SK-N-SH (cell line): ENCODE results near the gene ZNF174. TPM values are rescaled to one million over a fixed set of nuclear protein-coding genes. Genes with fewer than 3 reads are reported as not detected.

Source experiments
- CTCF ChIA-PET: fragments of 300-600, 350-600 bp; formaldehyde crosslinking; extraction: SDS; loops from one replicate; lab custom pipeline; 2021; lab: Yijun Ruan, JAX
- POLR2A ChIA-PET: fragments of 350-600 bp; sonication (Branson Sonifier 250); formaldehyde crosslinking; extraction: SDS; loops from one replicate; lab custom pipeline; 2020; ENCODE audit warnings: antibody characterized with exemption, inconsistent platforms; lab: Yijun Ruan, JAX
- DNase-seq: peaks from one replicate; pipeline ENCODE4 v3.0.0; 2012
- H2AFZ ChIP-seq: fragments of 200-600 bp; sonication (generic); 2 replicates; pipeline ENCODE4 v1.8.1; 2016; ENCODE audit warnings: antibody characterized with exemption, mild to moderate bottlenecking, low read depth
- H3F3A ChIP-seq: fragments of 200-600 bp; sonication (generic); replicated peaks from 2 replicates; pipeline ENCODE3; 2016; ENCODE audit warnings: antibody characterized with exemption, mild to moderate bottlenecking; ENCODE audit not compliant: insufficient read depth
- H3K27ac ChIP-seq, 2 experiments: fragments of 200-500 bp in 1 of 2; fragments of 200-600 bp in 1 of 2; sonication (Bioruptor generic) in 1 of 2; sonication (generic), shearing (Covaris generic) in 1 of 2; 2 replicates each; pipeline versions ENCODE4 v1.5.1 to v1.6.1; 2014 to 2016; ENCODE audit warnings: low read depth in 2 of 2, inconsistent platforms in 1 of 2, low read length in 1 of 2, mild to moderate bottlenecking in 1 of 2, mixed read lengths in 1 of 2
- H3K27me3 ChIP-seq: fragments of 200-600 bp; sonication (generic), shearing (Covaris generic); 2 replicates; pipeline ENCODE4 v1.6.1; 2016; ENCODE audit warnings: mixed run types; ENCODE audit not compliant: insufficient read depth
- H3K36me3 ChIP-seq, 2 experiments: fragments of 200-500 bp in 1 of 2; fragments of 200-600 bp in 1 of 2; sonication (Bioruptor generic) in 1 of 2; sonication (generic) in 1 of 2; replicated peaks in 1 of 2; 2 replicates each; pipeline versions ENCODE3 to v1.5.1; 2014 to 2016; ENCODE audit warnings: low read length in 1 of 2, mild to moderate bottlenecking in 1 of 2; ENCODE audit not compliant: insufficient read depth in 2 of 2, control insufficient read depth in 1 of 2
- H3K4me1 ChIP-seq, 2 experiments: fragments of 200-500 bp in 1 of 2; fragments of 200-600 bp in 1 of 2; sonication (Bioruptor generic) in 1 of 2; sonication (generic), shearing (Covaris generic) in 1 of 2; 2 replicates each; pipeline versions ENCODE4 v1.5.1 to v1.6.1; 2014 to 2016; ENCODE audit warnings: low read depth in 1 of 2, low read length in 1 of 2, mixed run types in 1 of 2; ENCODE audit not compliant: insufficient read depth in 2 of 2, control insufficient read depth in 1 of 2
- H3K4me2 ChIP-seq: fragments of 200-600 bp; sonication (generic), shearing (Covaris generic); 2 replicates; pipeline ENCODE4 v1.6.1; 2017; ENCODE audit warnings: mixed run types
- H3K4me3 ChIP-seq, 2 experiments: fragments of 200-500 bp in 1 of 2; fragments of 200-600 bp in 1 of 2; sonication (Bioruptor generic) in 1 of 2; sonication (generic), shearing (Covaris generic) in 1 of 2; 2 replicates each; pipeline versions ENCODE4 v1.5.1 to v1.8.1; 2014 to 2016; ENCODE audit warnings: low read depth in 2 of 2, inconsistent platforms in 1 of 2, low read length in 1 of 2, mild to moderate bottlenecking in 1 of 2, mixed read lengths in 1 of 2, moderate library complexity in 1 of 2
- H3K79me2 ChIP-seq: fragments of 200-600 bp; sonication (generic); 2 replicates; pipeline ENCODE4 v1.8.1; 2017; ENCODE audit warnings: mild to moderate bottlenecking; ENCODE audit not compliant: insufficient read depth
- H3K9ac ChIP-seq: fragments of 200-600 bp; sonication (generic); 2 replicates; pipeline ENCODE4 v1.6.1; 2017; ENCODE audit warnings: mixed run types
- H3K9me2 ChIP-seq: fragments of 200-600 bp; sonication (generic); 2 replicates; pipeline ENCODE4 v1.6.1; 2017; ENCODE audit warnings: mixed run types
- H3K9me3 ChIP-seq: fragments of 200-600 bp; sonication (generic); 2 replicates; pipeline ENCODE4 v1.6.1; 2017; ENCODE audit warnings: mixed run types, mild to moderate bottlenecking, moderate library complexity
- H4K20me1 ChIP-seq: fragments of 200-600 bp; sonication (generic); 2 replicates; pipeline ENCODE4 v1.6.1; 2017; ENCODE audit warnings: mild to moderate bottlenecking, mixed run types; ENCODE audit not compliant: insufficient read depth
- CHD2 ChIP-seq: fragments of 150-350 bp; IDR thresholded peaks from 2 replicates; pipeline ENCODE4 v1.6.1; 2018; ENCODE audit warnings: low read length; ENCODE audit not compliant: partially characterized antibody
- ELF1 ChIP-seq: IDR thresholded peaks from 2 replicates; pipeline ENCODE4 v1.4.0; 2012
- EP300 ChIP-seq, 2 experiments: IDR thresholded peaks; 2 replicates each; pipeline versions ENCODE4 v1.4.0 to v1.6.1; 2012; ENCODE audit warnings: borderline replicate concordance in 1 of 2, low read depth in 1 of 2, low read length in 1 of 2
- EZH2phosphoT487 ChIP-seq: fragments of 200-600 bp; sonication (generic); IDR thresholded peaks from 2 replicates; pipeline ENCODE4 v1.6.1; 2017; ENCODE audit warnings: low read depth, mixed run types, mild to moderate bottlenecking, antibody characterized with exemption, moderate library complexity, borderline replicate concordance
- FOSL2 ChIP-seq: IDR thresholded peaks from 2 replicates; pipeline ENCODE4 v1.4.0; 2012; ENCODE audit warnings: low read depth, mild to moderate bottlenecking, moderate library complexity, borderline replicate concordance
- GABPA ChIP-seq: IDR thresholded peaks from 2 replicates; pipeline ENCODE4 v1.4.0; 2012; ENCODE audit warnings: low read depth, mild to moderate bottlenecking
- IRF3 ChIP-seq: fragments of 150-350 bp; IDR thresholded peaks from 2 replicates; pipeline ENCODE4 v1.6.1; 2016; ENCODE audit warnings: mild to moderate bottlenecking, low read depth, low read length
- JUND ChIP-seq: IDR thresholded peaks from 2 replicates; pipeline ENCODE4 v1.4.0; 2012
- RAD21 ChIP-seq: IDR thresholded peaks from 2 replicates; pipeline ENCODE4 v1.6.1; 2012; ENCODE audit warnings: mild to moderate bottlenecking, low read length
- RCOR1 ChIP-seq: fragments of 150-350 bp; IDR thresholded peaks from 2 replicates; pipeline ENCODE4 v1.6.1; 2017; ENCODE audit warnings: antibody characterized with exemption, low read length
- REST ChIP-seq: IDR thresholded peaks from 2 replicates; pipeline ENCODE4 v1.6.1; 2012; ENCODE audit warnings: mild to moderate bottlenecking, low read depth, low read length, moderate library complexity
- RXRA ChIP-seq: IDR thresholded peaks from 2 replicates; pipeline ENCODE4 v1.4.0; 2012; ENCODE audit warnings: low read depth, mild to moderate bottlenecking, borderline replicate concordance
- SIN3A ChIP-seq: IDR thresholded peaks from 2 replicates; pipeline ENCODE4 v1.6.1; 2012; ENCODE audit warnings: low read depth, mild to moderate bottlenecking, low read length, moderate library complexity, borderline replicate concordance
- TEAD4 ChIP-seq: IDR thresholded peaks from 2 replicates; pipeline ENCODE4 v1.4.0; 2012; ENCODE audit warnings: mild to moderate bottlenecking, borderline replicate concordance; ENCODE audit not compliant: insufficient read depth
- USF1 ChIP-seq: IDR thresholded peaks from 2 replicates; pipeline ENCODE4 v1.4.0; 2012; ENCODE audit warnings: low read depth, borderline replicate concordance
- USF2 ChIP-seq: fragments of 150-350 bp; IDR thresholded peaks from 2 replicates; pipeline ENCODE4 v1.6.1; 2017; ENCODE audit warnings: antibody characterized with exemption, low read length, low read depth, borderline replicate concordance
- ZBTB33 ChIP-seq: IDR thresholded peaks from 2 replicates; pipeline ENCODE4 v1.4.0; 2012; ENCODE audit warnings: low read depth, borderline replicate concordance
- WGBS: methylation state at CpG from one replicate; pipeline ENCODE4 v1.1.6; 2017; ENCODE audit warnings: low lambda C conversion rate; 5-methylcytosine and 5-hydroxymethylcytosine counted together
- polyA plus RNA-seq, 3 experiments: library from polyadenylated mRNA; depleted of rRNA; stranded (reverse); fragments of >200 nt; gene quantifications; 2 replicates each; pipeline ENCODE4 v1.2.3, GENCODE V29; 2012

Gene ZNF174
- polyA plus RNA-seq, 1 of the 3 experiments (the other 2 are of a cell fraction), result 10.5 TPM

GRCh38 chr16:3369073-3369472, 31.9 kb upstream of the ZNF174 start:
- Histone ChIP-seq H3K27me3 (no peaks in the 10 kb centered on the region), H3K9me2 (no peaks in the 10 kb centered on the region), H3K27ac (no peak overlapping the region), H3K36me3 (no peaks in the 10 kb centered on the region), H3K9me3 (no peaks in the 10 kb centered on the region), H3K4me2 (no peak overlapping the region), H3F3A (no peaks in the 10 kb centered on the region)
- DNase-seq, result no peak
- POLR2A ChIA-PET, result no interaction called here
- TF ChIP-seq ELF1, result no peak
- no peak for TF ChIP-seq SIN3A
- no peak for TF ChIP-seq IRF3
- TF ChIP-seq JUND, result no peak
- no peak for TF ChIP-seq FOSL2
- TF ChIP-seq EZH2phosphoT487, result no peak
- TF ChIP-seq ZBTB33, result no peak
- no peak for TF ChIP-seq REST
- no peak for TF ChIP-seq RCOR1
- TF ChIP-seq, all 33 proteins: peak for 0
- Histone ChIP-seq H3K4me1 (no peaks in the 10 kb centered on the region; a peak in 1 of 4 replicates), H3K4me3 (no peak overlapping the region), H4K20me1 (no peaks in the 10 kb centered on the region), H3K9ac (no peak overlapping the region), H3K79me2 (peaks cover 5% of the 10 kb centered on the region; the same call in 1 of the 2 replicates), H2AFZ (no peak overlapping the region)
- CTCF ChIA-PET, result no interaction called here
- WGBS, result 77% methylated on average over 11 of the region's 11 CpGs

GRCh38 chr16:3375680-3376079, 25.3 kb upstream of the ZNF174 start:
- H3K4me1 ChIP-seq, result no peaks in the 10 kb centered on the region
- no peak overlapping the region for H3K4me2 ChIP-seq
- no peak overlapping the region for H3K9ac ChIP-seq
- no peak overlapping the region for H3K4me3 ChIP-seq
- H3F3A ChIP-seq, result no peaks in the 10 kb centered on the region
- no peaks in the 10 kb centered on the region for H3K27me3 ChIP-seq
- H3K9me2 ChIP-seq, result no peaks in the 10 kb centered on the region
- CTCF ChIA-PET, result interaction anchor here (0.7 kb wide), 1 partner anchor 372 kb away, joined by 3 read pairs; no protein-coding TSS in a partner anchor
- H3K9me3 ChIP-seq, result 0 out of 2 replicates have a peak, but pooled peaks cover 3% of the 10 kb centered on the region
- DNase-seq, result no peak
- H2AFZ ChIP-seq, result no peak overlapping the region
- H3K79me2 ChIP-seq, result no peaks in the 10 kb centered on the region
- H4K20me1 ChIP-seq, result no peaks in the 10 kb centered on the region
- WGBS, result 79% methylated on average over 5 of the region's 5 CpGs
- H3K27ac ChIP-seq, result no peak overlapping the region
- peaks cover 0 to 3% of the 10 kb centered on the region in 2 experiments for H3K36me3 ChIP-seq
- POLR2A ChIA-PET, result no interaction called here
- TF ChIP-seq USF2 (no peak), ZBTB33 (no peak), GABPA (no peak), RCOR1 (no peak), TEAD4 (no peak), CHD2 (no peak), RXRA (no peak), RAD21 (no peak), EP300 (IDR thresholded peaks at IDR 0.05; ENCODE audit: borderline replicate concordance in 1 of 2, low read depth in 1 of 2, low read length in 1 of 2) (no peak), USF1 (no peak)
